Neural progenitor cell (in vitro differentiated cells): Measurements from ENCODE around the gene TCFL5.

Experiments used
- EZH2 ChIP-seq: fragments of 200-600 bp; sonication (generic); IDR thresholded peaks from 2 replicates; pipeline ENCODE4 v1.6.1; 2017; ENCODE audit warnings: antibody characterized with exemption, mild to moderate bottlenecking, moderate library complexity
- TF ChIP-seq, protein P1 (sequence below): fragments of 200-600 bp; sonication (generic); IDR thresholded peaks from 2 replicates; pipeline ENCODE4 v1.5.1; 2017; ENCODE audit warnings: antibody characterized with exemption, mild to moderate bottlenecking

GRCh38 chr20:62874964-62875344 is 13.3 kb upstream of the TCFL5 start:
- TF ChIP-seq, protein P1, sequence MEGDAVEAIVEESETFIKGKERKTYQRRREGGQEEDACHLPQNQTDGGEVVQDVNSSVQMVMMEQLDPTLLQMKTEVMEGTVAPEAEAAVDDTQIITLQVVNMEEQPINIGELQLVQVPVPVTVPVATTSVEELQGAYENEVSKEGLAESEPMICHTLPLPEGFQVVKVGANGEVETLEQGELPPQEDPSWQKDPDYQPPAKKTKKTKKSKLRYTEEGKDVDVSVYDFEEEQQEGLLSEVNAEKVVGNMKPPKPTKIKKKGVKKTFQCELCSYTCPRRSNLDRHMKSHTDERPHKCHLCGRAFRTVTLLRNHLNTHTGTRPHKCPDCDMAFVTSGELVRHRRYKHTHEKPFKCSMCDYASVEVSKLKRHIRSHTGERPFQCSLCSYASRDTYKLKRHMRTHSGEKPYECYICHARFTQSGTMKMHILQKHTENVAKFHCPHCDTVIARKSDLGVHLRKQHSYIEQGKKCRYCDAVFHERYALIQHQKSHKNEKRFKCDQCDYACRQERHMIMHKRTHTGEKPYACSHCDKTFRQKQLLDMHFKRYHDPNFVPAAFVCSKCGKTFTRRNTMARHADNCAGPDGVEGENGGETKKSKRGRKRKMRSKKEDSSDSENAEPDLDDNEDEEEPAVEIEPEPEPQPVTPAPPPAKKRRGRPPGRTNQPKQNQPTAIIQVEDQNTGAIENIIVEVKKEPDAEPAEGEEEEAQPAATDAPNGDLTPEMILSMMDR = no peak
- no peak for TF ChIP-seq EZH2
